GM20431 (cell line): ENCODE data around the gene EFNA5.

Source experiments
- in situ Hi-C: fragments of 300-500 bp; cut with MseI, MboI; formaldehyde crosslinking; loops from one replicate; pipeline ENCODE4 v1.15.0; 2020; ENCODE audit warnings: low sequenced_read_pairs; ENCODE audit not compliant: unreplicated experiment

The EFNA5 gene

DNA sequence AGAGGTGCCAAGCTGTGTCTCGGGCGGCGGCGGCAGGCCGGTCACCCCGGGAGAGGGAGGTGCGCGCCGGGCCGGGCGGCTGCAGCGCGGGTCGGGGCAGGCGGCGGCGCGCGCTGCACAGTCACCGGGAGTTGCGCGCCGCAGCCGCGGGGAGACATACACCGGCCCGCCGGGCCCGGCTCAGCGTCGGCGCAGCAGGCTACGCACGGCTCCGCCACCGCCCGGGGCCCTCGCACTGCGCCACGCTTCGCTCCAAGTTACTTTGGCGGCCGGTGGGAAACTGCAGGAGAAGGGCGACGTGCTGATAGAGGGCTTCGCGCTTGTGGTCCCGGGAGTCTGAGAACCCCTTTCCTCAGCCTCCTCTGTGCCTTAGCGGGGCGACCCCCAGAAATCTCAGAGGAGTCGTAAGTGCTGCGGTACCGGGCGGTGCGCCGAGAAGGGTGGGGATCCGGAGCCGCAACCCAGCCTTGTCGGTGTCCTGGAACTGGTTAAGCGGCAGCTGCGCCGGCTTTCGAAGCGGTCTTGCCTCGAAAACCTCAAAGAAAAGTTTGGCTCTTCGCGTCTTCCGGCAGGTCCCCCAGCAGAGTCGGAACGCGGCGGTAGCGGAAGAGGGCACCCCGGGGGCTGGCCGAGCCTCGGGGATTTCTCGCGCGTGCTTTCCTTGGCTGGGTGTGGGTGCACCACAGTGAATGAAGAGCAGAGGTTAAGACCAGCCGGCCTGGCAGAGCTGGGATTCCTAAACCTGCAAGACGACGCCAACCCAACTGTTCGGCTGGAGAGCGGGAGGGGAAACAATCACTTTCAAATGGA lies at the start of gene EFNA5:
Gene EFNA5 (minus strand): TSS at position 6 of the 810 bp plus-strand sequence.
- in situ Hi-C loops: no loop called here

DNA sequence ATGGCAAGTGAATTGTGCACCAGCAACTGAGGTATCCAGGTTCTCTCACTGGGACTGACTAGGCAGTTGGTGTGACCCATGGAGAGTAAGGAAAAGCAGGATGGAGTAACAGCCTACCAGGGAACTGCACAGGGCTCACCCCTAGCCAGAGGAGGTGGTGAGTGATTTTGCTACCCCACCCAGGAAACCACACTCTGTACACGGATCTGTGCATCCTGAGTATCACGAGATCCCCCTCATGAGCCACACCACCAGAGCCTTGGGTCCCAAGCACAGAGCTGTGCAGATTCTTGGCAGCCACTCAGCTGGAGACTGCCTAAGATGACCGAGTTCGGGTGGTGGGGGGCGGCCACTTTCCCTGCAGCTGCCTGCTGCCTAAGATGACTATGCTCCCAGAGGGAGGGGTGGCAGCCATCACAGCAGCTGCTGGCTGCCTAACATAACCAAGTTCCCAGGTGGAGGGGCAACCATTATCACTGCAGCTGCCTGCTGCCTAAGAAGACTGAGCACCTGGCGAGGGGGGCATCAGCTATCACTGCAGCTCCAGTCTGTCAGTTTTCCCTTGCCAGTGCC lies 48.4 kb upstream of the EFNA5 start:
- in situ Hi-C loops: no loop called here

DNA sequence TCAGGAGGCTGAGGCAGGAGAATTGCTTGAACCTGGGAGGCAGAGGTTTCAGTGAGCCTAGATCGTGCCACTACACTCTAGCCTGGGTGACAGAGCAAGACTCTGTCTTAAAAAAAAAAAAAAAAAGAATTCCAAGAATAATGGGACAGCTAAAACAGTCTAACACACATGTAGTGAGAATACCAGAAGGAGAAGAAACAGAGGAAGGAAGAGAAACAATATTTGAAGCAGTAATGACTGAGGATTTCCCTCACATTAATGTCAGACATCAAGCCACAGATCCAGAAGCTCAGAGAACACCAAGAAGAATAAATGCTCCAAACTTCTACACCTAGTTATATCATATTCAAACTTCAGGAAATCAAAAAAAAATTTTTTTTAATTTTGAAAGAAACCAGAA lies 47.1 kb upstream of the EFNA5 start:
- in situ Hi-C loops: no loop called here

DNA sequence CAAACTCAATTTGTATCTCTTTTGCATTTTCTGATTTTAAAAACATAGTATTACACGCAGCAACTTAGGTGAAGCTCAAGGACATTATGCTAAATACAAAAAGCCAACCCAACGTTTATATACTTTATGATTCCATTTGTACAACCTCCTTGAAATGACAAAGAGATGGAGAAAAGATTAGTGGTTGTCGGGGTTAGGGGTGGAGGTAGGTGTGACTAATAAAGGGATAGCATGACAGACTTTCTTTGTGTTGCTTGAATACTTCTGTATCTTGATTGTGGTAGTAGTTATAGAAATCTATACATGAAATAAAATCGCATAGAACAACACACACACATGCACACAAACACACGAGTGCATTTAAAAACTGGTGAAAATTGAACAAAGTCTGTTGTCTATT lies 42.5 kb upstream of the EFNA5 start:
- in situ Hi-C loops: no loop called here

DNA sequence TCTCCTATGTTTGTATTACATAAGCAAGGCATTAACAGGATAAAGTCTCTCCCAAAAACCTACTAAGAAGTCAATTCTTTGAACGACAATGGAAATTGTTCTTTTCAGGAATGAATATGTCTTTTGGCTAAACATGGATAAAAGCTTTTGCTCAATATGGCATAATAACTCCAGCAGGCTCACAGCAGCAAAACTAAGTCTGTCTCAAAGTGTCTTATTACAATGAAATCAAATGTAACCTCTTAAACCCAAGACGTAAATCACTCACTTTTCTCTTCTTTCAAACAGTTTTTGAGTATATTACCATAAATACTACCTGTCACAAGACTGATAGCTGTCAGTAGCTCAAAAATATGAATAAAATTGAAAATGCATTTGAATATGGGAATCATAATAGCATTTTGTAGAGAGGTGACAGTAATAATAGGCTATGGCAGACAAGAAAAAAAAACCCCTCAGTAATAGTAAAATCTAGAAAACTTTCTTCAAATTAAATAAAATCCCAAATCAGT lies 41.7 kb upstream of the EFNA5 start:
- in situ Hi-C loops: no loop called here

DNA sequence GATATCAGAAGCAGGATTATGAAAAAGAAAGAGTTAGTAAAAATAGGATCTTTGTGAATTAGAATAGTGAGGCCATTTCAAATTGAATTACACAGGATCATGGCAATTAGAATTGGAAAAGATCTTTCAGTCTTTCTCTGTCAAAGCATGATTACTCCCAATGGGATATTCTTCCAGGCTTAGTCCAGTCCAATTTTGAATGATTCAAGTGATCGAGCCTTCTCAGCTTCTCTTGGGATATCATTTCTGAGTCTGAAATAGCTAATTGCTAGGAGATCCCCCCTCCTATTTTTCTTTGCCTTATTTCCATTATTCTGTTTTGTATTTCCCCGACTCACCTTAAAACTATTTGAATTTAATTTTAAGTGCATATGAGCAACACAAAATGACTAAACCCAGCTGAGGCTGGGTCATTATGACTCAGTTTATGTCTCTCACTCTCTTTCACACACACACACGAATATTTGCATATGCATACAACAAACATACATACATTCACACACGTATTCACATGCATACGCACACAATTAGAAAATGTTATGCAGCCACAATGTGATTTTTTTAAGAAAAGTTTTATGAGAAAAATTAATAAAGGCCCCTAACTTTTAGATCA lies 34.8 kb upstream of the EFNA5 start:
- in situ Hi-C loops: no loop called here

DNA sequence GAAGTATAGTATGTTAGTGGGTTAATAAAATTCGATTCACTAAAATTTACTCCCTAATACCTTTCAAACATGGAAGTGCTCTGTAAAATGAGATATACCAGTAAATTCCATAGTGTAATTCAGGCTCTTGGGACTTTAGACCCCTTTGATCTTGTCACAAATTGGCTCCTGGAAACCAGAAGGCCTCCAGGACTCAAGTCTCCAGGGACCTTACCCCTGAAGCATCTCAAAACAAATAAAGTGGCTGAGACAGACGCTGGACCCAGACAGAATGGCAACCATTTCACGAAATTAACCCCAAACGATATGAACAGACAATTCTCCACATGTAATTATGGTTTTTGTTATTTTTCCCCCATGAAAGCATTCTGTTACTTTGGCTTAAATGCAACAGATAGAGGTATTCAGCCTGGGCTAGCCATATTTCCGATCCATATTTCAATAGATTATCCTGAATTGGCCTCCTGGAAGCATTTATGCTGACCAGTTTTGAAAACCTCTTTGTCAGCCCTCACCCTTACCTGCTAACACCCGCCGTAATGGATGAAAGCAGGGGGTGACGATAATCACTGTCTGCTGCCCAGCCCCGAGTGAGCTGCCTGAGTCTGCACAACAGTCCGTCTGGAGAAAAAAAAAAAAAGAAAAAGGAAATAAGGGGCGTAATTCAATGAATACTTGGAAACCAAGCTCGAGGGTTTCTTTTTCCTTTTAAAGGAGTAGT lies 34.1 kb upstream of the EFNA5 start:
- in situ Hi-C loops: no loop called here

DNA sequence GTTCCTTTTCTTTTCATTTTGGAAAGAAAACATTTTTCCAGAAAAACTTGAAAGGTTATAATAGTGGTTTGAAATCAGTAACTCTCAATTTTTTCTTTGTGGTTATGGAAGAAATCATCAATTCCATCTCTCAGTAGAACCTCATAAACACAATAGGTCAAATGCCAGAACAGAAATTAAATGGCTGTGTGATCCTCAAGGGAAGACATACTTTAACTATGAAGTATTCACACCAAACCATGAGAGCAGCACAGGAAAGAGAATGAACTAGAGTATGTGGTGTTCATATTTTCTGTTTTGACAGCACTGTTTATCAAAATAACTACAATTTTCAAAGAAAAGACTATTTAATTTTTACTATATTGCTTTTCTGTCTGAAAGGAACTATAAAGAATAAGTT lies 29.7 kb upstream of the EFNA5 start:
- in situ Hi-C loops: no loop called here

DNA sequence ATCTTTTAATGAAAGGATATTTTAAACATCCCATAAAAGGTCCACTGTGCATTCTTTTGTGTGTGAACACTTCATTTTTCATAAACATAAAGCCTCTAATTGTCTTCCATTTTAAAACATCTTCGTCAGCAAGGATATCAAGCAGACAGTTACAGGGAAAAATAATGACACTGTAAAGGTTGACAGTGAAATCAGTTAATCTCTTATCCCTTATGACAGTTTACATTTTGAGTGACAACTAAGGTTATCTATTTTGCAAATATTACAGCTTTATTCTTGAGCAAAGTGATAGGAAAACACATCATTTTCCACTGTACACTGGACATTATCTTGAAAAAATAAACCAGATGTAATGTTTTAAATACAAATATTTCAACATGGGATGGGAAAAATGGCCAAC lies 28.7 kb upstream of the EFNA5 start:
- in situ Hi-C loops: no loop called here

DNA sequence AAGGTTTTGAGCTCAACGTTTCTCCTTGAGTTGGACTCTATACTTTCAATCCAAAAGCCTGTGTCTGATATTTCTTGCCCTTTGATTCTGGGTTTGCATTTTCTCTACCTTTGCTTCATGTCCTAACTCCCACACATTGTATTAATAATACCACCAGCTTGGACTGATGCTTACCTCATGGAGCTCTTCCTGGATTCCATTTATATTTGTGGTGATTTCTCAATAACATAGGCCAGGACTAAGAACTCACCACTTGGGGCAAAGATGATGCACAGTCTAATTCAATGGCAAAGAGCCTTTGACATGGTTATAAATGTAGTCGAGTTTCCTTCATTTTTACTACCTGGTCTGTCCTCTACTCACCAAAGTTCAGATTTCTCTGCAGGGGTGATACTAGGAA lies 27.5 kb upstream of the EFNA5 start:
- in situ Hi-C loops: no loop called here

DNA sequence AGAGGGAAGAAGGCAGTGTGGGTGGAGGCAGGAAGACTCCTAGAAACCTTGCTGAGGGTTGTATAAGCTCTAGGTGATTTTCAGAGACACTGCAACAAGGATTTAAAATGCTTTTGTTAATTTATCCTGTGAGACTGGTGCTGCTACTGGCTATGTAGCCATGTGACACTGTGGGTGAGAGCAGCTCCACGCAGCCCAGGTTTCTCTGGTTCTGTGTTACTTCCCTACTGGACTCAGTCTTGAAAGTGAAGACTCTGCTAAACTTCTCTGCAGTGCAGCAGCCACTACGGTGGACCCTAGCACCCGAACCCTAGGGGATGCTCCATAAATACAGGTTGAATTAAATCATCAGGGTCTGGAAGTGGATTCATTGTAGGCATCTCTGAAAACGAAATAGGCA lies 25.8 kb upstream of the EFNA5 start:
- in situ Hi-C loops: no loop called here

DNA sequence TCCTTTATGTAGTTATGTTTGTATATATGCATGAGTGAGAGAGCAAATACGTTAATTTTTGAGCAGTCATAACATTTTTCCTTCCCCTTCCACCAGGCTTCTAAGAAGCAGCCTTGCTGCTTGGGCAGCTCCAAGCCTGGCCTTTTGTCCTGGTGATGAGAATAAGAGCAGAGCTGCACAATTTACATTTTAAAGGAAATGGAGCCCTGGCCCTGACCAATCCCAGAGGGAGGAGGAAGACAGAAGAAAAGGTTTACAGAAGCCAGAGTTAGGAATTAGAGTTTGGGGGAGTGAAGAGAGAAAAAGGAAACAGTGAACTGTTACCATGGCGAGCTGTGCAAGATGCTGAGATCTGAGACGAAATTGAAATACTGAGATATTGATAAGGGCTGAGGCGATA lies 25.3 kb upstream of the EFNA5 start:
- in situ Hi-C loops: no loop called here

DNA sequence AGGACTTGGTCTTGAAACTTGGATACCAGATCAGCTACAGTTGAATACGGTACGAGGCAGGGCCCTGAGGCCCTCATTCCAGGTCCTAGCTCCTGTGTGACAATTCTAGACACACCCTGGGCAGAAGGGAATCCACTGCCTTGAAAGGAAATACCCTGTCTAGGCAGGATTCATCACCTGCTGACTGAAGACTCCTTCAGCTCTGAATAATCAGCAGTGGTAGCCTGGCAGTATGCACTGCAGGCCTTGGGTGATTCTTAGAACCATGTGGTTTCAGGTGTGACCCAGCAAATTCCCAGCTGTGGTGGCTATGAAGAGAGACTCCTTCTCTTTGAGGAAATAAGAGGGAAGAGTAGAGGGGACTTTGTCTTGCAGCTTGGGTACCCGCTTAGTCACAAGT lies 17.2 kb upstream of the EFNA5 start:
- in situ Hi-C loops: no loop called here

DNA sequence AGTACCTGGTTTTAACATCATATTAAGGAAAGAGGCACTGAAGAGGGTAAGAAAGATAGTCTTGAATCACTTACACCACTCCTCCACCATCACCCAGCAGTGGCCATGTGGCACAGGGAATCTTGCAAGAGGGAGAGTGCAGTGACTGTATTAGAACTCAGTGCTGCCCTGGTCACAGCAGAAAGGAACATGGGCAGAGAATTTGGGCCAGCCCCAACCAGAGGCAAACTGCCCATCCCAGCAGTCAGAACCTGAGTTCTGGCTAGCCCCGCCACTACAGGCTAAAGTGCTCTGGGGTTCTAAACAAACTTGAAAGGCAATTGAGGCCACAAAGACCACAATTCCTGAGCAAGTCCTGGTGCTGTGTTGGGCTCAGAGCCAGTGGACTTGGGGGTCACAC lies 16.7 kb upstream of the EFNA5 start:
- in situ Hi-C loops: no loop called here

DNA sequence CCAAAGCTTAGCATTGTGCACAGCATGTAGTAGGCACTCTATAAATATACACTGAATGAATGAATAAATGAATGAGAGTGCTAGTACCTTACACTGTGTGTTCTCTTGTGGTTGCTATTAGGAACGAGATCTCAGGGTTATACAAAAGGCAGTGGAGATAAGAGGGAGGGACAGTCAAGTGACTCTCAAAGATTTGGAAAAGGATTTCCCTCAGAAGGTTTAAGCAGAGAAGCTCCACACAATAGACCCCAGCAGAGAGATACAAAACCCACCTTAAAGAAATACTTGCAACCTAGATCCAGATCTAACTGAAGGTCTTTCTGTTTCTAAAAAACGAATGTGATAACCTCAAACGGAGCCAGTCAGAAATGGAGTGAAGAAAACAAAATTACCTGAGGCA lies 11.8 kb upstream of the EFNA5 start:
- in situ Hi-C loops: no loop called here

DNA sequence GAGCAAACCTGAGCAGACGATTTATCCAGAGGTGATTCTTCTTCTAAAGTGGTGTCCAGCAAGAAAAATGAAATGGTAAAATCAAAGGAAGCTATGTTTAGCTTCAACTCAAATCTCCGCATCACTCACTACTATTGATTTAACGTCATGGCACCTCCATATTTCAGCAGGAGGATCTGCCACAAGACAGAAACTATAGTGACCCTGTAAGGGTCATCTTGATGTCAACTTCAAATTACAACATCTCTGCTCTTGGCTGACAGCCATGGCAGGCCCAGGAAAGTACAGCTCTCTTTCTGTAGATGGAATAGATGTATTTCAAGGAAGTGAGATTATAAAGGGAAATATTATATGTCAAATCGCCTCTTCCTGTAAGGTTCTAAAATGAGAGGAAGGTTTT lies 10.1 kb upstream of the EFNA5 start:
- in situ Hi-C loops: no loop called here

DNA sequence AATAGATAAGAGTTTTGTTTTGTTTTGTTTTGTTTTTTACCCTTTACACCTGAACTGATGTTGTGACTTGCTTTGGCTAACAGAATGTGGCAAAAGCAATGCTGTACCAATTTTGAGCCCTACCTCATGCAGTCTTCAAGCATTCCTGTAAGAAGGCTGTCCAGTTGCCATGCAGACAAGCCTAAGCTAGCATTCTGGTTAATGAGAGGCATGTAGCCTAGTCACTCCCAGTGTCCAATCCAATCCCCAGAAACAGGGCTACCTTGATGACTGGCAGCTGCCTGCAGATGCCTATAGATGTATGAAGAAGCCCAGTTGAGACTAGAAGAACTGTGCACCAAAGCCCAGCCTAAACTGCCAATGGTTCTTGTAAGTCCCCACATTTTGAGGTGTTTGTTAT lies 9.4 kb upstream of the EFNA5 start:
- in situ Hi-C loops: no loop called here

DNA sequence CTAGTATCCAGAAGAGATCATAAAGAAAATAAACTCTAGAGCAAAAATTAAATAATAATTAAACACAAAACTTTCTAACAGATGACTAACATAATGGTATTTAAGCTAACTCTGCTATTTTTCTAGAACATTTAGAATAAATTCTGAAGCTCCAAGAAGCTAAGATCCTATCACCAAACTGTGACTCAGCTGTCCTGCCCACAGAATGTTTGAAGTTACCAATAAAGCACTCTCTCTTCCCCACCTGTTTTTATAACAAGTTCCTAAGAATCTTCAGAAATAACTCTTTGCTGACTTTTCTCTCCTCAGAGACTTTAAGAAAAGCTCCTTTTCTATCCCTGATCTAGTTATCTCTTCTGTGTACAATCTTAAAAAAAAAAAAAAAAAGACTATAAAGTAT lies 6.0 kb upstream of the EFNA5 start:
- in situ Hi-C loops: no loop called here

DNA sequence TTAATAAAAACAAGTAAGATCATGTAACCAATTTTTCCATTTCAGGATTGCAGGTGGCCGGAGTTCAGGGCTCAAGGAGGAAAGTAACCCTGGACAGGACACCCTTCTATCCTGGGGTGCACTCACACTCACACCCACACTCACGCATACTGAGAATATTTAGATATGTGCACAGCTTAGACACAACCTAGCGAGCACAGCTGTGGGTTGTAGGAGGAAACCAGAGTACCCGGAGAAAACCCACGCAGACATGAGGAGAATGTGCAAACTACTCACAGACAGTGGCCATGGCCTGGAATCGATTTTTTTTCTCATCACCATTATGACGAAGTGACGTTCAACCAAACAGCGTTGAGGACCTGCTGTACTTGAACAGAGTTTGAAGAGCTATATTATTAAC lies 4.5 kb upstream of the EFNA5 start:
- in situ Hi-C loops: no loop called here

DNA sequence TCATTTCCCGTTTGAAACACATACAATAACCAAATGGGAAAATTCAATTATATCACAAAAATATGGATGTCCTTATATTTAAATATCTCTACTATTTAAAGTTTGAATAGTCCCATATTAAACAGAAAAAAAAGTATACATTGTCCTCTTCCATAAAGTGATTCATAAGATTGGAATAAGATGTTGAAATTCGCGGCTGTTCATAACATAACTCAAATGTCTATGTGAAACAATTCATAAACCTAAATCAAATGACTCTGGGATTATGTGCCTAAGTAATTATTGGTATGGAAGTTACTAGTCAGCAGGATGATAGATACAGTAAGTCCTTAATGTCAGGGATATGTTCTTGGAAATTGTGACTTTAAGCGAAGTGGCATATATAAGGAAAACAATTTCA lies 3.9 kb upstream of the EFNA5 start:
- in situ Hi-C loops: no loop called here
